Head of caudate nucleus (tissue), 42 donors: Measurements from ENCODE around the gene COL20A1.

Experiments used
- DNase-seq, 42 donors: peaks; one replicate each; pipeline versions ENCODE4 v3.0.0 to v3.0.0-alpha.2; 2020 to 2021; ENCODE audit warnings: mixed read lengths in 7 of 42
- intact Hi-C: fragments of 100-400 bp; cut with DNase I; formaldehyde crosslinking; loops from one replicate; pipeline ENCODE4 v1.15.0; 2022

Gene COL20A1

GRCh38 chr20:63274381-63275228 is 18.4 kb upstream of the COL20A1 start:
- intact Hi-C loops, result no loop called here
- DNase-seq, result no peak

GRCh38 chr20:63275825-63276224 is 17.2 kb upstream of the COL20A1 start:
- intact Hi-C loops, result no loop called here
- DNase-seq, result no peak

GRCh38 chr20:63276956-63277355 is 16.0 kb upstream of the COL20A1 start:
- intact Hi-C loops, result no loop called here

GRCh38 chr20:63277466-63278272 is 15.3 kb upstream of the COL20A1 start:
- DNase-seq, result no peak
- intact Hi-C loops, result no loop called here

More at GRCh38 chr20:63276956-63277355, 16.0 kb upstream of the COL20A1 start:
- DNase-seq, result no peak

GRCh38 chr20:63278661-63279060 is 14.3 kb upstream of the COL20A1 start:
- intact Hi-C loops, result no loop called here
- DNase-seq, result no peak

GRCh38 chr20:63279931-63280330 is 13.1 kb upstream of the COL20A1 start:
- intact Hi-C loops, result no loop called here
- no peak for DNase-seq

GRCh38 chr20:63280371-63280770 is 12.6 kb upstream of the COL20A1 start:
- intact Hi-C loops, result no loop called here

GRCh38 chr20:63280929-63281545 is 11.9 kb upstream of the COL20A1 start:
- no peak for DNase-seq
- intact Hi-C loops, result no loop called here

More at GRCh38 chr20:63280371-63280770, 12.6 kb upstream of the COL20A1 start:
- no peak for DNase-seq

- intact Hi-C loops, result no loop called here
- no peak for DNase-seq
These were observed 11.0 kb upstream of the COL20A1 start for GRCh38 chr20:63281742-63282665.

- intact Hi-C loops, result no loop called here
- no peak for DNase-seq
These were observed 10.0 kb upstream of the COL20A1 start for GRCh38 chr20:63282946-63283345.

GRCh38 chr20:63283397-63284082 is 9.4 kb upstream of the COL20A1 start:
- intact Hi-C loops, result no loop called here
- DNase-seq, result no peak

- DNase-seq, result no peak
- intact Hi-C loops, result no loop called here
These were observed 8.9 kb upstream of the COL20A1 start for GRCh38 chr20:63284083-63284440.

- no peak for DNase-seq
- intact Hi-C loops, result no loop called here
These were observed 8.4 kb upstream of the COL20A1 start for GRCh38 chr20:63284544-63284949.

- no peak for DNase-seq
These were observed 7.9 kb upstream of the COL20A1 start for GRCh38 chr20:63284981-63285524.

GRCh38 chr20:63285636-63286615 is 7.1 kb upstream of the COL20A1 start:
- intact Hi-C loops, result no loop called here
- DNase-seq, result no peak

More at GRCh38 chr20:63284981-63285524, 7.9 kb upstream of the COL20A1 start:
- intact Hi-C loops, result no loop called here

GRCh38 chr20:63286781-63287696 is 5.9 kb upstream of the COL20A1 start:
- intact Hi-C loops, result no loop called here
- no peak for DNase-seq
